Lower lobe of right lung (tissue), 2 donors: ENCODE data around the gene IL15. TPM values are rescaled to one million over a fixed set of nuclear protein-coding genes. Genes with fewer than 3 reads are reported as not detected.

ENCODE experiments used
- ATAC-seq, 2 donors: fragments of 200-7000 bp; cut with Tn5 transposase; one replicate each; pipeline ENCODE4 v1.9.1; 2020 to 2022; ENCODE audit warnings: mild to moderate bottlenecking in 2 of 2, moderate library complexity in 2 of 2
- DNase-seq: peaks from one replicate; pipeline ENCODE4 v3.0.0-alpha.2; 2020
- H3K27ac ChIP-seq: fragments of 200-600 bp; one replicate; pipeline ENCODE4 v1.8.0; 2022
- H3K27me3 ChIP-seq: fragments of 200-600 bp; one replicate; pipeline ENCODE4 v1.8.0; 2022; ENCODE audit warnings: low read depth
- H3K36me3 ChIP-seq: fragments of 200-600 bp; one replicate; pipeline ENCODE4 v1.8.0; 2022; ENCODE audit warnings: mild to moderate bottlenecking
- H3K4me1 ChIP-seq: fragments of 200-600 bp; one replicate; pipeline ENCODE4 v1.8.0; 2022
- H3K4me3 ChIP-seq: fragments of 200-600 bp; one replicate; pipeline ENCODE4 v1.8.0; 2022; ENCODE audit warnings: mild to moderate bottlenecking
- H3K9me3 ChIP-seq: fragments of 200-600 bp; one replicate; pipeline ENCODE4 v1.8.0; 2022
- intact Hi-C: fragments of 100-400 bp; cut with DNase I; formaldehyde crosslinking; loops from one replicate; pipeline ENCODE4 v1.11.0; 2022
- total RNA-seq: library from RNA; stranded (reverse); fragmentation: NEBNext Ultra II Directional; extraction: Animal tissue kit (Norgen Biotek cat#: 25700); gene quantifications from one replicate; pipeline ENCODE4 v1.2.1, GENCODE V29; 2021
- TF ChIP-seq, protein P1 (sequence below): fragments of 200-600 bp; IDR thresholded peaks from one replicate; pipeline ENCODE4 v1.8.0; 2022; ENCODE audit warnings: antibody characterized with exemption, mild to moderate bottlenecking
- donor health status: DM: no; HTN: yes; CAD: no; lungs with severe emphysema.

The IL15 gene
- total RNA-seq, 1 donor from 2014 or later: 9.7 TPM

DNA sequence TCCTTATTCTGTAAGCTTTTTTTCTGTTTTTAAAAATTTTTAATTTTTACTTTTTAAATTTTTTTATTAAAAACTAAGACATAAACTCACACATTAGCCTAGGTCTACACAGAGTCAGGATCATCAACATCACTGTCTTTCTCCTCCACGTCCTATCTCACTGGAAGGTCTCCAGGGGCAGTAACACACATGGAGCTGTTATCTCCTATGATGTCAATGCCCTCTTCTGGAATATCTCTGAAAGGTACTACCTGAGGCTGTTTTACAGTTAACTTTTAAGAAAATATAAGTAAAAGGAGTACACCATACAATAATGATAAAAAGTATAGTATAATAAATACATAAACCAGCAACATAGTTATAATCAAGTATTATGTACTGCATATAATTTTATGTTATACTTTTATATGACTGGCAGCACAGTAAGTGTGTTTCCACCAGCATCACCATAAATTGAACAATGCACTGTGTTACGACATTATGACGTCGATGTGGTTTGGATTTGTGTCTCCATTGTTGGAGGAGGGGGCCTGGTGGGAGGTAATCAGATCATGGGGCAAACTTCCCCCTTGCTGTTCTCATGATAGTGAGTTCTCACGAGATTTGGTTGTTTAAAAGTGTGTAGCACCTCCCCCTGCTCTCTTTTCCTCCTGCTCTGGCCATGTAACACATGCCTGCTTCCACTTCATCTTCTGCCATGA is 21.3 kb downstream of the IL15 start:
- no peaks in the 10 kb centered on the region for H3K9me3 ChIP-seq
- H3K36me3 ChIP-seq: no peaks in the 10 kb centered on the region
- intact Hi-C loops: no loop called here
- ATAC-seq (no peak), DNase-seq (no peak)
- H3K4me1 ChIP-seq: peaks cover 8% of the 10 kb centered on the region
- TF ChIP-seq, protein P1, sequence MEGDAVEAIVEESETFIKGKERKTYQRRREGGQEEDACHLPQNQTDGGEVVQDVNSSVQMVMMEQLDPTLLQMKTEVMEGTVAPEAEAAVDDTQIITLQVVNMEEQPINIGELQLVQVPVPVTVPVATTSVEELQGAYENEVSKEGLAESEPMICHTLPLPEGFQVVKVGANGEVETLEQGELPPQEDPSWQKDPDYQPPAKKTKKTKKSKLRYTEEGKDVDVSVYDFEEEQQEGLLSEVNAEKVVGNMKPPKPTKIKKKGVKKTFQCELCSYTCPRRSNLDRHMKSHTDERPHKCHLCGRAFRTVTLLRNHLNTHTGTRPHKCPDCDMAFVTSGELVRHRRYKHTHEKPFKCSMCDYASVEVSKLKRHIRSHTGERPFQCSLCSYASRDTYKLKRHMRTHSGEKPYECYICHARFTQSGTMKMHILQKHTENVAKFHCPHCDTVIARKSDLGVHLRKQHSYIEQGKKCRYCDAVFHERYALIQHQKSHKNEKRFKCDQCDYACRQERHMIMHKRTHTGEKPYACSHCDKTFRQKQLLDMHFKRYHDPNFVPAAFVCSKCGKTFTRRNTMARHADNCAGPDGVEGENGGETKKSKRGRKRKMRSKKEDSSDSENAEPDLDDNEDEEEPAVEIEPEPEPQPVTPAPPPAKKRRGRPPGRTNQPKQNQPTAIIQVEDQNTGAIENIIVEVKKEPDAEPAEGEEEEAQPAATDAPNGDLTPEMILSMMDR: no peak
- H3K27ac ChIP-seq: no peak overlapping the region
- H3K27me3 ChIP-seq: no peaks in the 10 kb centered on the region
- no peak overlapping the region for H3K4me3 ChIP-seq

DNA sequence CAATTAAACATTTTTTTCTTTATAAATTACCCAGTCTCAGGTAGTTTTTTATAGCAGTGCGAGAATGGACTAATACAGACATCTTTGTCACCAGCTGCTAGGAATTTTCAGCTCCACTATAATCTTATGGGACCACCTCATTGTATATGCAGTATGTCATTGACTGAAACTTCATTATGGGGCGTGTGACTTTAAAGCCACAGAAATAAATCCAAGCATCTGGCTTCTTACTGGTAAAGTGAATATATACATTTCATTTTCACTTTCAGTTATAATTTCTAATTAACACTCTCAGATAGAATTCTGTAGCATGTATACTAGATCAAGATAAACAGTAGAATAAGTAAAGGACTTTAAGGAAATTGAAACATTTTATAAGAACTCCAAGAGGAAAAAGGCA is 21.9 kb downstream of the IL15 start:
- intact Hi-C loops: no loop called here
- Histone ChIP-seq H3K4me1 (peaks cover 8% of the 10 kb centered on the region), H3K27me3 (no peaks in the 10 kb centered on the region), H3K4me3 (no peak overlapping the region), H3K9me3 (no peaks in the 10 kb centered on the region), H3K36me3 (no peaks in the 10 kb centered on the region), H3K27ac (no peak overlapping the region)
- TF ChIP-seq, protein P1: no peak
- ATAC-seq: no peak
- DNase-seq: no peak

DNA sequence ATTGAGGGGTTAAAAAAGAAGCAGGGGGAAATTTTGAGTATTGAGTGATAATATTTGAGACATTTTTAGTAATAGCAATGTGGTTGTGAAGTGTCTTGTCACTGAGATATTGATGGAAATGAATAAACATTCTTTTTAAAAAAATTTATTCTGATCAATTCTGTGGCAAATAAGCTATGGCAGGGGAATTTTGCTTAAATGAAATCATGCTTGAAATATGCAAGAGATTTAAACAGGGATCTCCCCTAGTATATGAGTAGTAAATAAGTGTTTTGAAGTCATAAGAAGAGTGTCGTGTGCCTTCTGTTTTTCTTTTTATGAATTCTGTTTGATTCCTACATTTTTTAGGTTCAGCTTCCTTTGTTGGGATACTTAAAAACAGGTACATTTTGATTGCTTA is 23.2 kb downstream of the IL15 start:
- Histone ChIP-seq H3K27me3 (no peaks in the 10 kb centered on the region), H3K9me3 (no peaks in the 10 kb centered on the region), H3K36me3 (no peaks in the 10 kb centered on the region), H3K4me3 (no peak overlapping the region), H3K27ac (no peak overlapping the region), H3K4me1 (no peaks in the 10 kb centered on the region)
- TF ChIP-seq, protein P1: no peak
- intact Hi-C loops: no loop called here
- DNase-seq: no peak
- ATAC-seq: no peak

DNA sequence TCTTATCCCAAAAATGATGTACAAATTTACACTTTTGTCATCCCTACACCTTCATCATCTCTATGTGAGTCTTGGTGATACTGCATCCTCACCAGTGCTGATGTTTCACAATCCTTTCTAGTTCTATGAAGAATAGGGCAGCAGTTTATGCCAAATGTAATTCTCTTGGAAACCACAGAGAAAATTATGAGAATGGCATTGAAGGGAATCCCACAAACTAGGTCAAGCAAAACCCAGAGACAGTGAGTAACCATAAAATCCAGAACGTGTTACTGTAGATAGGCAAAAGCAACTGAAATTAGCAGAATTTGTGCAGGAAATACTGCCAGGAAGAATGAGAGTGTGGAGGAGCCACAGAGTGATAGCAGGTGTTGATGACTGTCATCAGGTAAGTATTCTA is 24.5 kb downstream of the IL15 start:
- no peak for DNase-seq
- Histone ChIP-seq H3K27ac (no peak overlapping the region), H3K9me3 (no peaks in the 10 kb centered on the region), H3K4me3 (no peak overlapping the region), H3K36me3 (no peaks in the 10 kb centered on the region), H3K27me3 (no peaks in the 10 kb centered on the region), H3K4me1 (no peaks in the 10 kb centered on the region)
- intact Hi-C loops: no loop called here
- TF ChIP-seq, protein P1: no peak
- no peak for ATAC-seq

DNA sequence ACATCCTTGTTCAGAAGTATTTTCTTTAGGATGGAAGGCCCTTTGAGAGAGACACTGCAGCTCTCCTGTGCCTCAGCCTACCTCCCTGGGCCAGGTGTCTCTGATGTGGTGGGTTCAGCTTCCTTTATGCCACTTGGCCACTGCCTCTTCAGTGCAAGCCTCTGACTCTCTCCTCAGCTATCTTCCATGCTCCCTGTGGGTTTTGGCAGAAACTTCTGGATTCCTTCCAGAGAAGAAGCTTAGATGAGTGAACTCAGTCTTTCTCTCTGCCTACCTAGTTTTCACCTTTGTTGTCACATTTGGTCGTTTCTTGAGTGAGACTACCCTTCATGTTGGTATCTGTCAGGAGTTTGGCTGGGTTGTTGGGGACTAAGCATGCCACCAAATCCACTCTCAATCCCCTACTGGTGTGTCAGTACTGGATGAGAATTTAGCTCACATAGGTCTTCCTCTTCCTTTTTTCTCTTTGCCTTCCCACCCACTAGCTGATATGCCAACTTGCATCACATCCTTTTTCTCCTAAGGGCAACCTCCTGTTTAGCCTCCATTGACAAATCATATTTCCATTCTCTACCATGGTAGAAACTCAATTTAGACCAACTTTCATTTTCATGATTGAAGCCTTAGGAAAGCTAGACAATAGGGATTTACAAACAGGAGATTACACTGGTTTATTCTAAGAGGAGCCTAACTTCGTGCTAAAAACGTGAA is 32.0 kb downstream of the IL15 start:
- TF ChIP-seq, protein P1: no peak
- no peaks in the 10 kb centered on the region for H3K27me3 ChIP-seq
- H3K27ac ChIP-seq: no peak overlapping the region
- no peaks in the 10 kb centered on the region for H3K36me3 ChIP-seq
- no peak for DNase-seq
- no peaks in the 10 kb centered on the region for H3K9me3 ChIP-seq
- H3K4me3 ChIP-seq: no peak overlapping the region
- ATAC-seq: no peak
- no peaks in the 10 kb centered on the region for H3K4me1 ChIP-seq
- intact Hi-C loops: no loop called here
